H1 (cell line): ENCODE data around the gene ADCY5. TPM values are rescaled to one million over a fixed set of nuclear protein-coding genes. Genes with fewer than 3 reads are reported as not detected.

Source experiments
- CTCF ChIA-PET: fragments of 300-600 bp; sonication (Branson Sonifier 250); formaldehyde crosslinking; loops from one replicate; lab custom pipeline; 2021; ENCODE audit not compliant: partially characterized antibody; lab: Charles Lee
- POLR2A ChIA-PET: fragments of 300-600 bp; sonication (Branson Sonifier 250); formaldehyde crosslinking; loops from one replicate; lab custom pipeline; 2021; ENCODE audit warnings: inconsistent platforms; ENCODE audit not compliant: partially characterized antibody; lab: Charles Lee
- DNase-seq, 2 experiments: peaks; one replicate each; pipeline versions ENCODE4 v3.0.0 to v3.0.0-alpha.2; 2010 to 2022; ENCODE audit warnings: low spot score in 2 of 2, low read depth in 1 of 2, mixed read lengths in 1 of 2
- FAIRE-seq: peaks from 2 replicates; lab custom pipeline; 2011; peaks lifted over from hg19 to GRCh38; lab: Jason Lieb, UNC
- H2AFZ ChIP-seq: 2 replicates; pipeline ENCODE4 v1.8.1; 2012; ENCODE audit warnings: low read length, inconsistent platforms
- H2AK5ac ChIP-seq: 2 replicates; pipeline ENCODE4 v1.6.1; 2013; ENCODE audit warnings: low read depth, low read length
- H2BK120ac ChIP-seq: replicated peaks from 2 replicates; pipeline ENCODE3; 2013; ENCODE audit warnings: low read depth, low read length, inconsistent platforms
- H2BK12ac ChIP-seq: 2 replicates; pipeline ENCODE4 v1.6.1; 2013; ENCODE audit warnings: low read depth, low read length
- H2BK15ac ChIP-seq: 2 replicates; pipeline ENCODE4 v1.6.1; 2013; ENCODE audit warnings: low read length
- H2BK20ac ChIP-seq: 2 replicates; pipeline ENCODE4 v1.6.1; 2013; ENCODE audit warnings: low read length
- H2BK5ac ChIP-seq: 2 replicates; pipeline ENCODE4 v1.6.1; 2013; ENCODE audit warnings: low read depth, low read length
- H3K14ac ChIP-seq: 2 replicates; pipeline ENCODE4 v1.6.1; 2013; ENCODE audit warnings: inconsistent platforms; ENCODE audit not compliant: insufficient read length
- H3K18ac ChIP-seq: 2 replicates; pipeline ENCODE4 v1.6.1; 2013; ENCODE audit warnings: low read length; ENCODE audit errors: extremely low read depth
- H3K23ac ChIP-seq: 2 replicates; pipeline ENCODE4 v1.6.1; 2013; ENCODE audit warnings: inconsistent platforms; ENCODE audit not compliant: insufficient read length
- H3K23me2 ChIP-seq: 2 replicates; pipeline ENCODE4 v1.6.1; 2013; ENCODE audit warnings: low read depth, low read length
- H3K27ac ChIP-seq: 2 replicates; pipeline ENCODE4 v1.6.1; 2011; ENCODE audit warnings: low read depth, low read length, inconsistent platforms
- H3K27me3 ChIP-seq, 4 experiments: replicated peaks in 1 of 4; 1 replicate in 1 of 4; 2 replicates in 3 of 4; pipeline versions ENCODE4 v1.6.1 to v1.8.1; 2011 to 2013; ENCODE audit warnings: low read length in 3 of 4, mild to moderate bottlenecking in 3 of 4, inconsistent platforms in 2 of 4, mixed read lengths in 2 of 4, moderate library complexity in 1 of 4; ENCODE audit not compliant: control insufficient read depth in 3 of 4, insufficient read depth in 3 of 4; ENCODE audit errors: extremely low read depth in 1 of 4
- H3K36me3 ChIP-seq, 4 experiments: 2 replicates each; pipeline versions ENCODE4 v1.6.1 to v1.8.1; 2011 to 2013; ENCODE audit warnings: mild to moderate bottlenecking in 4 of 4, low read length in 3 of 4, moderate library complexity in 2 of 4, control low read depth in 1 of 4, inconsistent platforms in 1 of 4; ENCODE audit not compliant: insufficient read depth in 4 of 4, control insufficient read depth in 2 of 4
- H3K4ac ChIP-seq: replicated peaks from 2 replicates; pipeline ENCODE3; 2013; ENCODE audit warnings: low read length, low read depth, mixed read lengths, inconsistent platforms; ENCODE audit not compliant: insufficient read length
- H3K4me1 ChIP-seq, 4 experiments: replicated peaks in 1 of 4; 1 replicate in 1 of 4; 2 replicates in 3 of 4; pipeline versions ENCODE4 v1.6.1 to v1.8.1; 2011 to 2013; ENCODE audit warnings: low read length in 3 of 4, inconsistent platforms in 2 of 4, mixed read lengths in 1 of 4; ENCODE audit not compliant: insufficient read depth in 4 of 4, control insufficient read depth in 3 of 4
- H3K4me2 ChIP-seq, 2 experiments: 2 replicates each; pipeline versions ENCODE4 v1.6.1 to v1.8.1; 2011 to 2013; ENCODE audit warnings: low read depth in 2 of 2, low read length in 2 of 2, control low read depth in 1 of 2, inconsistent platforms in 1 of 2, mild to moderate bottlenecking in 1 of 2; ENCODE audit not compliant: insufficient read depth in 1 of 2
- H3K4me3 ChIP-seq, 4 experiments: fragments of 200-600, 300-600 bp in 1 of 4; sonication (generic), shearing (Covaris generic), sonication (Bioruptor Twin) in 1 of 4; 2 replicates each; pipeline versions ENCODE4 v1.5.1 to v1.8.1; 2011 to 2016; ENCODE audit warnings: low read length in 4 of 4, low read depth in 3 of 4, control low read depth in 2 of 4, inconsistent platforms in 2 of 4, mild to moderate bottlenecking in 2 of 4, mixed read lengths in 1 of 4, moderate library complexity in 1 of 4; ENCODE audit not compliant: insufficient read depth in 2 of 4; ENCODE audit errors: extremely low read depth in 1 of 4
- H3K56ac ChIP-seq: replicated peaks from 2 replicates; pipeline ENCODE3; 2013; ENCODE audit warnings: low read depth, mild to moderate bottlenecking, mixed read lengths, low read length, inconsistent platforms; ENCODE audit not compliant: insufficient read length
- H3K79me1 ChIP-seq: 2 replicates; pipeline ENCODE4 v1.6.1; 2013; ENCODE audit warnings: low read depth, low read length, control low read depth
- H3K79me2 ChIP-seq, 2 experiments: 2 replicates each; pipeline versions ENCODE4 v1.6.1 to v1.8.1; 2012 to 2013; ENCODE audit warnings: low read length in 2 of 2, mild to moderate bottlenecking in 2 of 2, inconsistent platforms in 1 of 2; ENCODE audit not compliant: insufficient read depth in 2 of 2, control insufficient read depth in 1 of 2
- H3K9ac ChIP-seq, 4 experiments: replicated peaks in 1 of 4; 1 replicate in 1 of 4; 2 replicates in 3 of 4; pipeline versions ENCODE4 v1.6.1 to v1.8.1; 2011 to 2013; ENCODE audit warnings: low read depth in 3 of 4, low read length in 3 of 4, control low read depth in 2 of 4, mild to moderate bottlenecking in 2 of 4, moderate library complexity in 2 of 4, inconsistent platforms in 1 of 4; ENCODE audit errors: extremely low read depth in 1 of 4
- H3K9me3 ChIP-seq, 2 experiments: 2 replicates each; pipeline versions ENCODE4 v1.6.1 to v1.8.1; 2012 to 2013; ENCODE audit warnings: mild to moderate bottlenecking in 2 of 2, moderate library complexity in 2 of 2, control low read depth in 1 of 2, inconsistent platforms in 1 of 2, low read depth in 1 of 2, low read length in 1 of 2, mixed read lengths in 1 of 2; ENCODE audit not compliant: insufficient read depth in 2 of 2
- H4K20me1 ChIP-seq, 2 experiments: replicated peaks in 1 of 2; 2 replicates each; pipeline versions ENCODE3 to v1.8.1; 2011 to 2013; ENCODE audit warnings: inconsistent platforms in 2 of 2, low read length in 2 of 2, mild to moderate bottlenecking in 1 of 2; ENCODE audit not compliant: insufficient read depth in 2 of 2, control insufficient read depth in 1 of 2
- H4K5ac ChIP-seq: 2 replicates; pipeline ENCODE4 v1.6.1; 2013; ENCODE audit warnings: low read length, low read depth, mixed read lengths, inconsistent platforms; ENCODE audit not compliant: insufficient read length
- H4K8ac ChIP-seq: 2 replicates; pipeline ENCODE4 v1.8.0; 2013; ENCODE audit warnings: mild to moderate bottlenecking, moderate library complexity, low read length, inconsistent platforms; ENCODE audit not compliant: insufficient read depth; ENCODE audit errors: extremely low read depth
- H4K91ac ChIP-seq: replicated peaks from 2 replicates; pipeline ENCODE3; 2013; ENCODE audit warnings: low read length, mixed read lengths, inconsistent platforms; ENCODE audit not compliant: insufficient read length
- BACH1 ChIP-seq: IDR thresholded peaks from 2 replicates; pipeline ENCODE4 v1.6.1; 2012; ENCODE audit warnings: low read length, improper control_type of control experiment
- E2F6 ChIP-seq: IDR thresholded peaks from 2 replicates; pipeline ENCODE4 v1.6.1; 2012; ENCODE audit warnings: inconsistent platforms
- NRF1 ChIP-seq: IDR thresholded peaks from 2 replicates; pipeline ENCODE4 v1.6.1; 2011; ENCODE audit warnings: mild to moderate bottlenecking, low read depth, low read length, improper control_type of control experiment
- POLR2AphosphoS5 ChIP-seq: IDR thresholded peaks from 2 replicates; pipeline ENCODE4 v1.6.1; 2011; ENCODE audit warnings: low read depth, low read length
- RXRA ChIP-seq: IDR thresholded peaks from 2 replicates; pipeline ENCODE4 v1.6.1; 2011; ENCODE audit warnings: low read depth, mild to moderate bottlenecking, low read length, moderate library complexity; ENCODE audit not compliant: insufficient read depth
- SAP30 ChIP-seq: fragments of 300-600 bp; sonication (generic); IDR thresholded peaks from 2 replicates; pipeline ENCODE4 v1.7.1; 2012; ENCODE audit warnings: low read length, moderate library complexity, mild to moderate bottlenecking, inconsistent platforms; ENCODE audit not compliant: insufficient read depth, insufficient replicate concordance
- SRF ChIP-seq: IDR thresholded peaks from 2 replicates; pipeline ENCODE4 v1.6.1; 2011; ENCODE audit warnings: mild to moderate bottlenecking, low read depth, low read length, moderate library complexity
- ZNF274 ChIP-seq: IDR thresholded peaks from 2 replicates; pipeline ENCODE4 v1.7.0; 2012; ENCODE audit warnings: low read length, borderline replicate concordance; ENCODE audit errors: extremely low read depth
- WGBS, 2 experiments: shearing (Covaris generic) in 1 of 2; methylation state at CpG; one replicate each; pipeline versions ENCODE4 v1.1.6 to v1.1.7; 2013 to 2015; ENCODE audit warnings: low lambda C conversion rate in 2 of 2, mixed read lengths in 2 of 2, inconsistent platforms in 1 of 2, low coverage in 1 of 2, missing lambda C conversion rate in 1 of 2; ENCODE audit not compliant: insufficient replicate concordance in 2 of 2, insufficient coverage in 1 of 2, insufficient read length in 1 of 2; ENCODE audit errors: extremely low coverage in 1 of 2, missing lambda C conversion rate in 1 of 2; 5-methylcytosine and 5-hydroxymethylcytosine counted together
- polyA plus RNA-seq, 7 experiments: library from polyadenylated mRNA; depleted of rRNA in 3 of 7; stranded (reverse) in 5 of 7; unstranded in 2 of 7; fragments of >200 nt in 5 of 7; fragments of 200-250 nt in 2 of 7; gene quantifications; 1 replicate in 5 of 7; 2 replicates in 1 of 7; 4 replicates in 1 of 7; pipeline versions ENCODE4 v1.2.1 to v1.2.3, GENCODE V29; 2011 to 2013; ENCODE audit warnings: missing spikeins in 2 of 7, mixed read lengths in 2 of 7
- total RNA-seq: library from RNA; stranded (reverse); fragmentation: NEBNext Ultra II Directional; extraction: Animal tissue kit (Norgen Biotek cat#: 25700); gene quantifications from 2 replicates; pipeline ENCODE4 v1.2.1, GENCODE V29; 2021

ADCY5 gene
- total and polyA plus RNA-seq, 2 of the 8 experiments (the other 6 are each of a cell fraction or from before 2014, with no cell fraction given) = 18.9 to 40.8 TPM

GRCh38 chr3:123486460-123486859 is 37.6 kb upstream of the ADCY5 start:
- H3K79me2 ChIP-seq = no peaks in the 10 kb centered on the region
- H3K9me3 ChIP-seq = no peaks in the 10 kb centered on the region
- no peaks in the 10 kb centered on the region for H3K27me3 ChIP-seq
- no peaks in the 10 kb centered on the region for H3K36me3 ChIP-seq
- H4K5ac ChIP-seq = no peak overlapping the region
- H3K27ac ChIP-seq = no peak overlapping the region
- no peak overlapping the region for H4K91ac ChIP-seq
- no peaks in the 10 kb centered on the region for H3K79me1 ChIP-seq
- TF ChIP-seq ZNF274 = no peak
- no peak for TF ChIP-seq SRF
- TF ChIP-seq SAP30 = no peak
- no peak for TF ChIP-seq POLR2AphosphoS5
- no peak for TF ChIP-seq NRF1
- TF ChIP-seq E2F6 = no peak
- no peak for TF ChIP-seq BACH1
- no peak for TF ChIP-seq RXRA
- POLR2A ChIA-PET = interaction anchor here (1.5 to 1.6 kb wide), 2 partner anchors 10 to 12 kb away, joined by 3 read pairs; no protein-coding TSS in a partner anchor
- no peak overlapping the region for H2AK5ac ChIP-seq
- no peak overlapping the region for H2BK5ac ChIP-seq
- no peak overlapping the region for H3K4ac ChIP-seq
- no peak overlapping the region for H4K8ac ChIP-seq
- FAIRE-seq (no peak), DNase-seq (no peak)
- H3K4me2 ChIP-seq = no peak overlapping the region
- H3K4me1 ChIP-seq = no peaks in the 10 kb centered on the region
- H2BK20ac ChIP-seq = no peak overlapping the region; the same call in 1 of the 2 replicates
- H3K9ac ChIP-seq = no peak overlapping the region
- no peak overlapping the region for H3K14ac ChIP-seq
- no peaks in the 10 kb centered on the region for H3K23me2 ChIP-seq
- H2BK15ac ChIP-seq = no peak overlapping the region
- no peak overlapping the region for H2BK120ac ChIP-seq
- no peak overlapping the region for H3K4me3 ChIP-seq
- H3K23ac ChIP-seq = no peak overlapping the region
- H3K18ac ChIP-seq = no peak overlapping the region
- no peak overlapping the region for H3K56ac ChIP-seq
- CTCF ChIA-PET = interaction anchor here (0.9 to 4.9 kb wide), 6 partner anchors 8 to 157 kb away, joined by 3 to 22 read pairs (median 4); no protein-coding TSS in a partner anchor
- WGBS, 2 experiments = 95% methylated on average over 7 of the region's 7 CpGs; no CpG with 5 or more reads in 1 of the 2 experiments
- no peak overlapping the region for H2BK12ac ChIP-seq
- H4K20me1 ChIP-seq = no peaks in the 10 kb centered on the region
- H2AFZ ChIP-seq = no peak overlapping the region
